Measurements from ENCODE around the gene DENND2C. TPM values are rescaled to one million over a fixed set of nuclear protein-coding genes. Genes with fewer than 3 reads are reported as not detected.

Gene DENND2C
- total RNA-seq, 1 experiment from 2014 or later, result 3.6 TPM

- Histone ChIP-seq H3K4me2 (ENCODE audit: low read length) (peak overlapping the region; percentile 99; the same call in 1 of the 2 replicates), H2AFZ (ENCODE audit: low read depth, low read length, poor library complexity, severe bottlenecking) (peak overlapping the region; percentile 62), H3K27me3 (ENCODE audit: insufficient read depth, low read length) (0 out of 2 replicates have a peak, but pooled peaks cover under 1% of the 10 kb centered on the region), H3K4me3 (replicated peaks in 1 of 2; ENCODE audit: low read depth in 1 of 2, low read length in 2 of 2) (no peak overlapping the region), H3K4me1 (ENCODE audit: control insufficient read depth in 1 of 2, insufficient read depth in 2 of 2, low read length in 2 of 2) (peaks cover 11 to 22% of the 10 kb centered on the region in 2 experiments; a peak in 3 of 4 replicates), H3K9me3 (ENCODE audit: control insufficient read depth in 1 of 2, insufficient read depth in 1 of 2, low read depth in 1 of 2, low read length in 2 of 2) (no peaks in the 10 kb centered on the region), H3K9me2 (ENCODE audit: insufficient read depth) (no peaks in the 10 kb centered on the region), H4K20me1 (ENCODE audit: insufficient read depth) (no peaks in the 10 kb centered on the region), H3K27ac (ENCODE audit: low read depth, low read length) (no peak overlapping the region), H3K79me2 (ENCODE audit: insufficient read depth, low read length) (no peaks in the 10 kb centered on the region), H3K9ac (ENCODE audit: low read length) (no peak overlapping the region), H3K36me3 (ENCODE audit: control insufficient read depth in 1 of 2, insufficient read depth in 2 of 2, low read length in 2 of 2) (no peaks in the 10 kb centered on the region)
- ChIA-PET CTCF (interaction anchor here (1.4 to 4.0 kb wide), 2 partner anchors 244 to 325 kb away, joined by 4 to 19 read pairs; no protein-coding TSS in a partner anchor), RAD21 (ENCODE audit: low non-redundant PET in 1 of 2, low total read pairs in 2 of 2, uncharacterized antibody in 2 of 2, unreplicated experiment in 2 of 2) (no interaction called here), POLR2A (no interaction called here)
- intact Hi-C loops (cut with micrococcal nuclease), result loop anchor here (1.0 to 10.0 kb wide), 4 partner anchors 44 to 283 kb away; partner anchors contain the start of genes BCAS2 and NRAS
- ATAC-seq (no peak), DNase-seq (ENCODE audit: low read depth, low spot score) (no peak)
- TF ChIP-seq JUND (IDR thresholded peaks at IDR 0.05) (no peak), EZH2 (IDR thresholded peaks at IDR 0.05) (no peak), ZBTB33 (IDR thresholded peaks at IDR 0.05; ENCODE audit: extremely low read depth, insufficient replicate concordance, low read length) (no peak), POLR2A (IDR thresholded peaks at IDR 0.05; ENCODE audit: borderline replicate concordance, extremely low read depth, insufficient read depth, insufficient read length) (no peak), EGR1 (IDR thresholded peaks at IDR 0.05; ENCODE audit: low read depth) (no peak), TCF7L2 (IDR thresholded peaks at IDR 0.05; ENCODE audit: borderline replicate concordance, extremely low read depth, insufficient read depth, insufficient read length) (no peak), ZFX (IDR thresholded peaks at IDR 0.05) (no peak), SRF (IDR thresholded peaks at IDR 0.05; ENCODE audit: low read depth) (no peak), RAD21 (IDR thresholded peaks at IDR 0.05; ENCODE audit: low read depth) (no peak), REST (IDR thresholded peaks at IDR 0.05; ENCODE audit: low read depth) (no peak), FOSL1 (IDR thresholded peaks at IDR 0.05; ENCODE audit: low read depth) (no peak), YY1 (IDR thresholded peaks at IDR 0.05; ENCODE audit: extremely low read depth, insufficient replicate concordance, low read depth, low read length) (no peak)
- TF ChIP-seq, protein P1, sequence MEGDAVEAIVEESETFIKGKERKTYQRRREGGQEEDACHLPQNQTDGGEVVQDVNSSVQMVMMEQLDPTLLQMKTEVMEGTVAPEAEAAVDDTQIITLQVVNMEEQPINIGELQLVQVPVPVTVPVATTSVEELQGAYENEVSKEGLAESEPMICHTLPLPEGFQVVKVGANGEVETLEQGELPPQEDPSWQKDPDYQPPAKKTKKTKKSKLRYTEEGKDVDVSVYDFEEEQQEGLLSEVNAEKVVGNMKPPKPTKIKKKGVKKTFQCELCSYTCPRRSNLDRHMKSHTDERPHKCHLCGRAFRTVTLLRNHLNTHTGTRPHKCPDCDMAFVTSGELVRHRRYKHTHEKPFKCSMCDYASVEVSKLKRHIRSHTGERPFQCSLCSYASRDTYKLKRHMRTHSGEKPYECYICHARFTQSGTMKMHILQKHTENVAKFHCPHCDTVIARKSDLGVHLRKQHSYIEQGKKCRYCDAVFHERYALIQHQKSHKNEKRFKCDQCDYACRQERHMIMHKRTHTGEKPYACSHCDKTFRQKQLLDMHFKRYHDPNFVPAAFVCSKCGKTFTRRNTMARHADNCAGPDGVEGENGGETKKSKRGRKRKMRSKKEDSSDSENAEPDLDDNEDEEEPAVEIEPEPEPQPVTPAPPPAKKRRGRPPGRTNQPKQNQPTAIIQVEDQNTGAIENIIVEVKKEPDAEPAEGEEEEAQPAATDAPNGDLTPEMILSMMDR (IDR thresholded peaks at IDR 0.05 in 2 of 3, conservative IDR thresholded peaks at IDR 0.05 in 1 of 3; ENCODE audit: borderline replicate concordance in 1 of 3, insufficient read depth in 1 of 3, low read depth in 2 of 3, low read length in 2 of 3), result no peak
- TF ChIP-seq, protein P2, sequence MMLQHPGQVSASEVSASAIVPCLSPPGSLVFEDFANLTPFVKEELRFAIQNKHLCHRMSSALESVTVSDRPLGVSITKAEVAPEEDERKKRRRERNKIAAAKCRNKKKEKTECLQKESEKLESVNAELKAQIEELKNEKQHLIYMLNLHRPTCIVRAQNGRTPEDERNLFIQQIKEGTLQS (IDR thresholded peaks at IDR 0.05), result no peak
- BruUV-seq (replicated peaks), result no TSS peak
These were observed 2.1 kb upstream of the DENND2C start for GRCh38 chr1:114671939-114672275.
